Smooth muscle cell (in vitro differentiated cells): ENCODE measurements around the gene KHDRBS2. TPM values are rescaled to one million over a fixed set of nuclear protein-coding genes. Genes with fewer than 3 reads are reported as not detected.
A peak's percentile ranks its signal among the peaks of the same experiment; 100 is the strongest.

Source experiments
- DNase-seq: peaks from one replicate; lab custom pipeline; 2025; ENCODE audit not compliant: unreplicated experiment; lab: John Stamatoyannopoulos, UW
- H2AFZ ChIP-seq: fragments of 200-600 bp; sonication (generic); 2 replicates; pipeline ENCODE4 v1.6.0; 2016; ENCODE audit warnings: antibody characterized with exemption, low read depth, mild to moderate bottlenecking
- H3F3A ChIP-seq: fragments of 200-600 bp; sonication (generic); 2 replicates; pipeline ENCODE4 v1.6.0; 2017; ENCODE audit warnings: antibody characterized with exemption, low read depth
- H3K27ac ChIP-seq: fragments of 200-600 bp; sonication (generic); 2 replicates; pipeline ENCODE4 v1.5.1; 2016; ENCODE audit warnings: low read depth, mild to moderate bottlenecking
- H3K27me3 ChIP-seq: fragments of 200-600 bp; sonication (generic); 2 replicates; pipeline ENCODE4 v1.6.1; 2016; ENCODE audit warnings: low read depth, mild to moderate bottlenecking
- H3K36me3 ChIP-seq: fragments of 200-600 bp; sonication (generic); 2 replicates; pipeline ENCODE4 v1.5.1; 2016; ENCODE audit warnings: low read depth
- H3K4me1 ChIP-seq: fragments of 200-600 bp; sonication (generic); 2 replicates; pipeline ENCODE4 v1.5.1; 2016; ENCODE audit warnings: low read depth
- H3K4me2 ChIP-seq: fragments of 200-600 bp; sonication (generic); 2 replicates; pipeline ENCODE4 v1.6.0; 2016; ENCODE audit warnings: mild to moderate bottlenecking
- H3K4me3 ChIP-seq: fragments of 200-600 bp; sonication (generic); 2 replicates; pipeline ENCODE4 v1.5.1; 2016; ENCODE audit warnings: mild to moderate bottlenecking
- H3K79me2 ChIP-seq: fragments of 200-600 bp; sonication (generic); 2 replicates; pipeline ENCODE4 v1.6.0; 2016; ENCODE audit warnings: low read depth, mild to moderate bottlenecking
- H3K9ac ChIP-seq: fragments of 200-600 bp; sonication (generic); 2 replicates; pipeline ENCODE4 v1.6.0; 2016; ENCODE audit warnings: low read depth
- H3K9me3 ChIP-seq: fragments of 200-600 bp; sonication (generic); replicated peaks from 2 replicates; pipeline ENCODE4 v1.5.1; 2016; ENCODE audit warnings: low read depth
- H4K20me1 ChIP-seq: fragments of 200-600 bp; sonication (generic); 2 replicates; pipeline ENCODE4 v1.6.0; 2016; ENCODE audit warnings: low read depth
- CTCF ChIP-seq: fragments of 200-600 bp; sonication (generic); IDR thresholded peaks from 2 replicates; pipeline ENCODE4 v1.5.1; 2017; ENCODE audit warnings: borderline replicate concordance, mild to moderate bottlenecking, antibody characterized with exemption; ENCODE audit not compliant: insufficient read depth, poor library complexity, severe bottlenecking
- WGBS: methylation state at CpG from one replicate; pipeline ENCODE4 v1.1.7; 2016; ENCODE audit warnings: low lambda C conversion rate; 5-methylcytosine and 5-hydroxymethylcytosine counted together
- polyA plus RNA-seq: library from polyadenylated mRNA; unstranded; fragments of >200 nt; fragmentation: Nextera tagmentation; extraction: Ambion mirVana; gene quantifications from 2 replicates; pipeline ENCODE4 v1.2.1, GENCODE V29; 2016
- total RNA-seq: library from RNA; depleted of rRNA; stranded (reverse); fragments of >200 nt; gene quantifications from 2 replicates; pipeline ENCODE4 v1.2.3, GENCODE V29; 2014

The KHDRBS2 gene
- total and polyA plus RNA-seq, 2 experiments from 2014 or later, result 0.07 to 0.27 TPM

- no peak for TF ChIP-seq CTCF
- H3F3A ChIP-seq, result no peaks in the 10 kb centered on the region
- no peaks in the 10 kb centered on the region for H3K79me2 ChIP-seq
- 70% methylated on average over 1 of the region's 1 CpG for WGBS
- H3K36me3 ChIP-seq, result no peaks in the 10 kb centered on the region
- H3K4me3 ChIP-seq, result no peak overlapping the region
- H3K9me3 ChIP-seq, result no peaks in the 10 kb centered on the region
- no peak overlapping the region for H3K27ac ChIP-seq
- H3K4me1 ChIP-seq, result no peaks in the 10 kb centered on the region
- H2AFZ ChIP-seq, result no peak overlapping the region
- H3K9ac ChIP-seq, result no peak overlapping the region
- no peak overlapping the region for H3K4me2 ChIP-seq
- no peaks in the 10 kb centered on the region for H4K20me1 ChIP-seq
- DNase-seq, result no peak
- no peaks in the 10 kb centered on the region for H3K27me3 ChIP-seq
These were observed 334.4 kb downstream of the KHDRBS2 start for GRCh38 chr6:61951586-61951985.

- H4K20me1 ChIP-seq, result no peaks in the 10 kb centered on the region
- no peak overlapping the region for H3K9ac ChIP-seq
- H3K27me3 ChIP-seq, result no peaks in the 10 kb centered on the region
- no peak for DNase-seq
- no peaks in the 10 kb centered on the region for H3K79me2 ChIP-seq
- no peak overlapping the region for H3K4me3 ChIP-seq
- H3K9me3 ChIP-seq, result no peaks in the 10 kb centered on the region
- H3K4me2 ChIP-seq, result no peak overlapping the region
- no peak overlapping the region for H2AFZ ChIP-seq
- 91% methylated on average over 1 of the region's 1 CpG for WGBS
- H3F3A ChIP-seq, result no peaks in the 10 kb centered on the region
- no peak overlapping the region for H3K27ac ChIP-seq
- TF ChIP-seq CTCF, result no peak
- no peaks in the 10 kb centered on the region for H3K4me1 ChIP-seq
- H3K36me3 ChIP-seq, result no peaks in the 10 kb centered on the region
These were observed 335.2 kb downstream of the KHDRBS2 start for GRCh38 chr6:61950811-61951210.

- Histone ChIP-seq H3K9ac (no peak overlapping the region), H4K20me1 (no peaks in the 10 kb centered on the region), H3K27me3 (no peaks in the 10 kb centered on the region), H3K36me3 (no peaks in the 10 kb centered on the region), H3K4me1 (no peaks in the 10 kb centered on the region), H3K27ac (peak overlapping the region; percentile 62), H3K79me2 (no peaks in the 10 kb centered on the region), H3K4me3 (no peak overlapping the region), H3K9me3 (no peaks in the 10 kb centered on the region), H2AFZ (no peak overlapping the region), H3K4me2 (peak overlapping the region; percentile 21), H3F3A (no peaks in the 10 kb centered on the region)
- WGBS, result 23% methylated on average over 1 of the region's 1 CpG
- DNase-seq, result no peak
- no peak for TF ChIP-seq CTCF
These were observed 336.1 kb downstream of the KHDRBS2 start for GRCh38 chr6:61949971-61950370.

GRCh38 chr6:61949161-61949560 lies 336.9 kb downstream of the KHDRBS2 start:
- H3K36me3 ChIP-seq, result no peaks in the 10 kb centered on the region
- H3K9ac ChIP-seq, result no peak overlapping the region
- H3K79me2 ChIP-seq, result no peaks in the 10 kb centered on the region
- no peaks in the 10 kb centered on the region for H3K9me3 ChIP-seq
- H3K4me1 ChIP-seq, result no peaks in the 10 kb centered on the region
- no peaks in the 10 kb centered on the region for H3K27me3 ChIP-seq
- no peak for TF ChIP-seq CTCF
- H3K4me3 ChIP-seq, result no peak overlapping the region
- H2AFZ ChIP-seq, result no peak overlapping the region
- no peak for DNase-seq
- peak overlapping the region; percentile 62 for H3K27ac ChIP-seq
- H3F3A ChIP-seq, result no peaks in the 10 kb centered on the region
- H3K4me2 ChIP-seq, result peak overlapping the region; percentile 33
- H4K20me1 ChIP-seq, result no peaks in the 10 kb centered on the region
